ENCODE results near the gene ACADS.

ACADS gene

DNA sequence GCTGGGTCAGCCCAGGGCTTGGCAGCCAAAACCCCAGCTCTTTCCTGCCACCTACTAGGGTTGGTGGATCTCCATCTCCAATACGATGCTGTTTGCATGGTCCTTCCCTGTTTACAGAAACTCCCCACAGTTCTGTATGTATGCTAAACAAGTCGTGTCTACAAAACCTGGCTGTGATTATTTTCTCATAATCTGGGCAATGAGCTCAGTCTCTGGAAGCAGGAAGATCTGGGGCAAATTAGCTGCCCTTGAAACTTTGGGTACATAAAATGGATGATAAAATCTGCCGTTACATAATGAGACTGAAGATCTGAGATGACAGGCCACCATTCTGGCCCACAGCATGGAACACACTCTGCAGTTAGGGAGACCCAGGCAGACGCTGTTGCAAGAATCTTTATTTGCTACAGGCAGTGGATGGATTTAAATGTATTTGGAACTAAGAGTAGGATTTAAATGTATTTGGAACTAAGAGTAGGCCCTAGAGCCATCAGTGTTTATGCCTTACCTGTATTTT is 31.7 kb downstream of the ACADS start:
- DNase-seq (ENCODE audit: low read depth) = no peak

DNA sequence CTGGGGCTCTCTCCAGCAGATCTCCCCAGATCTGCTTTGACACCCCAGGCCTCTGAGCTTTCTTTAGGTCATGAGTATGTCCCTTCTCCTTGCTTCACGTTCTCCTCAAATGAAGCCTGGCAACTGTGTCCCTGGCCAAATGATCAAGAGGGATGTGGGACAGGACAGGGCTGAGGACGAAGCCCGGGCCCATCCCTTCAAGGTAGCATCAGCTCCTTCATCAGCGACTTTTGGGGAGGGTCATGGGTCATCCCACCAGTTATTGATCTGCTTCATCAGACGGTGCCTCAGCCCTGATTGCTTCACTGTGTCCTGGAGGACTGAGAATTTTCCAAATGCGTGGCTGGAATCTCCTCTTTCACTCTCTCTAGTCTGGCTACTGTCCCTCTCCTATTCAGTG is 32.3 kb downstream of the ACADS start:
- no peak for DNase-seq (ENCODE audit: low read depth)

DNA sequence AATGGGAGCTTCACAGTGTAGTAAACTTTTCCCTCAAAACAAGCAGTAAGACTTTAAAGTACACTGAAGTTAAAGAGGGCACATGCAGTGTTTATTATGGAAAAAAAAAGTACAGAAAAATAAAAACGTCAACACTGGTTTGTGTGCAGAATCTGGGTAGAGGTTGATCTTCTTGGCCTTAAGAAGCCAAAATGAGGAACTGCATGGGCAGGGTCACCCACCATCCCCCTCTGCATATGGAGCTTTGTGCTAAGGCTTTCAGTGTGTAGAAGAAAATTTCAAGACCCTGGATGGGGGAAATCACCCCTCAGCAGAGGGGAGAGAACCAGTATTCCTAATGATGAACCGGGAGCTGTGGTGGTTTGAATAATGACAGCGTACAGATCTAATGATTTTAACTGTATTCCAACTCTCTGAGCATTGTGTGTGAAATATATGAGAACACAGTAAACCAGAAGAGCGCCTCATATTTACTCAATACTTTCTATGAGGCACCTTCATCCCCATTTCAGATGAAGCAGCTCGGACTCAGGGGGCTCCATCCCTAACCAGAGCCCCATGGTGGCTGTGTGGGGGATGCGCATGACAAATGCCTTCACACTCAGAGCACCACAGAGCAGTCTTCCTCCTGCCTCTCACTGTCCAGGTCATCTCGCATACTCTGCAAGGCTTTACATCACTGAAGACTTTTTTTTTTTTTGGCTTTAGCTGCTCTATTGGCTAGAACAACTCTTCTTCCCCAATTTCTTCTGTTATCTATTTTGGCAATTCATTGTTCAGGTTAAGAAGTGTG is 33.4 kb downstream of the ACADS start:
- DNase-seq (ENCODE audit: low read depth) = no peak

DNA sequence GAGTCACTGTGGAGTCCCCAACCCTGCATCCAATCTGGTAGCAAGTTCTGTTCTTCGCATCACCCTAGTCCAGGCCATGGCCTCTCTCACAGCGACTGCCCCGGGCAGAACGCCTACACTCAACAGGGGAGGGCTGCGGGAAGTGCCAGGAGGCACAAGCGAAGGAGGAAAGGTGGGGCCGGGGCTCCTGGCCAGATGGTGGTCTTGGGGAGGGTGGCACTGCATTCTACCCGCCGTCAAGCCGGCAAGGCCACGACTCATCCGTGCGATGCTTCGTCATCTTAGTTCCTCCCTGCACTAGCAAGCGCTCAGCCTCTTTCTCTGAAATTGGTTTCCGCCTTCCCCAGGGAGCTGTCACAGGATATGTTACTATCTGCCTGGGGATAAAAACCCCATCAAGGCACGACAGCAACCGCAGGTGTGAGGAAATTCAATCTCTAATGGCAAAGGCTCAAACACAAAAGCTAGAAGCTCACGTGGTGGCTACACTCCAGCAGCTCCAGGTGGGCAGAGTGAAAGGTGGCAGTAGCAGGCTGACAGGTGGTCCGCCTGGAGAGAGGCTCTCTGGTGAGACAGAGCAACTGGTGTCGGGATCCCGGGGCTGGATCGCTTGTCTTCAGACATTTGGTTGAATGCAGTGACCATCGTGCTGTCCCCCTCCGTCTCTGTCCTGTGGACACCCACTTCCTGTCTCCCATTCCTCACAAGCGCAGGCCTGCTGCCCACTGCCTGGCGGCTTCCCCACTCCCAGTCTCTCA is 34.1 kb downstream of the ACADS start:
- no peak for DNase-seq (ENCODE audit: low read depth)

DNA sequence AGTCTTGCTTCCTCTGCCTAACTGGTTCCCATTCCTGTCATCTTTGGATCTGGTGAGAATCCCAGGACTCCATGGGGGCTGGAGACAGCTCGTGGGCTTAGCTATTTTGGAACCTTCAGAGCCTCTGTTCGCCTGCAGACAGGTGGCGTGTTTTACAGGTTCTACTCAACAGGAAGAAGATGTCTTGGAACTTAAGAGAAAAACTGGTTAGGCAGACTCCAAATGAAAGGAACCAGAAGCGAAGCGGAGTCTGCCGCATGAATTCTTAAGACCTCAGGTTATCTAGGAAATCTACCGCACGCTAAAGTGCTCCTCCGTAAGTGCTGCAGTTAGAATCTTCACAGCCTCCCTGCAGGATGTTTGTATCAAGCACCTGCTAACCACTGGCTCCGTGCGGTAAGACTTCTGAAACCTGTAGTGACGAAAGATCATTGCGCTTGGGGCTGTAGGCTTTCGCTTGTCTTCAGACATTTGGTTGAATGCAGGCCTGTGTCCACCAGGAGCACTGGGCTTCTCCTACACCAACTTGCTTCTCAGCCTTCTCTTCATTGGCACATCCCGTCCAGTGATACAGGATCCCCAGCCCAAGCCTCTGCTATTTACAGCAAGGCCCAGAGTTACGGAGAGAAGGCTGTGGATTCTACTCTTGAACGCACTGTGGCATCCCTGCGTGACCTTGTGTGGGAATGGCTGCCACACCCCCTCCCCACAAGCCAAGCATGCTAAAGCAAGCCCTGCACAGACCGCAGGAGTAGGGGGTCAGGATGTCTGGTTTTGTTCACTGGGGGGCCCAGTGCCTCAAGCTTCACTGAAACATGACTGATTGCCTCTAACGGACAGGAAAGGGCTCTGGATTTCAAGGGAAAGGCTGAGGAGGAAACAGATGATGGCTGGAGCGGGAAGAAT is 35.0 kb downstream of the ACADS start:
- no peak for DNase-seq (ENCODE audit: low read depth)

DNA sequence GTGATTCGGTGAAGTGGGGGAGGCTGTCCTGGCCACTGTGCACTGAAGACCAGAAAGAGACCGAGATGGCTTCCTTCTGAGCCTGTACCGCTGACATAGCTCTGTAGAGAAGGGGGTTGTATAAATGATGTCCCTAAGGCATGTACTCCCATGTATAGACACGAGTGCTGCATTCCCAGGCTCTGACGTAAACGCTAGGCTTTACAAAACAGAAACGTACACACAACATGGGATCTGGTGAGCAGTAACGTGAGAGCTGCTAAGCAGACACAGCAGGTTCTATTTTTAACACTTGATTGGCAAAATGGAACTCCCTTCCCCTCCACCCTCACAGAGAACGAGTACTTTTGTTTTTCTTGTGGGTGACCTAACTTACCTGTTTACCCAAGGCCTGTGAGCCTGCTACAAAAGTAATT is 35.9 kb downstream of the ACADS start:
- no peak for DNase-seq (ENCODE audit: low read depth)

DNA sequence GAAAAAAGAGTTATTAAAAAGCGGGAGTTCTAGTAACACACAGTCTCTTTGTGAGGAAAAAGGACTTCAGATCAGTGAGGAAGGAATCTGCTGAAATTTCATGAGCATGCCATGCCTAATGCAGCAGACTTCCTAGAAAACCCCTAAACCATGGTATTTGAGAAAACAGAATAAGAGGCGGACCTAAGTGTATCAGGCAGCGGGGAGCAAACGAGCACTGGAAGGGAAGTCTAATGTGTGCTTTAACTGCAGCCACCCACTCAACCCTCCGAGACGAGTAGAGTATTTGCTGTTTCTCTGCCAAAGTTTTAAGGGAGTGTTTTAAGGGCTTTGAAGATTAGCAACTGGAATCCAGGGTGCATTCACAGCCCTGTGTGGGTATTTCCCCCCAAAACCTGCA is 36.5 kb downstream of the ACADS start:
- no peak for DNase-seq (ENCODE audit: low read depth)

DNA sequence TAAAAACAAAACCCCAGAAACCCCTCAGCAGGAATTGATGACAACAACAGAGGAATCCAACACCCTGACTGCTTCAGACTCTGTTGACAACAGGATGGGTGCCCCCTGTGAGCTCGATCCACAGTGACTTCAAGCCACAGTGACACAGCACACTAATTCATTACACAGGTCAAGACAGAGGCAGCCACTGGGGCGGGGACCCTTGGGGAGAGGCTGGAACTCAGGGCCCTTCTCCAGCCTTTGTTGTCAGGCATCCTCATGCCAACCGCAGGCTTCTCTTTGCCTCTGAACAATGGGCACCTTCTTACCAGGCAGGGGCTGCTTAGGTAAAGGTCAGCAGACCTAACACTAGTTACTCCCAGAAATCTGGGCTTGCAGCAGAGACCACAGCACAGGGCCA is 37.6 kb downstream of the ACADS start:
- no peak for DNase-seq (ENCODE audit: low read depth)

DNA sequence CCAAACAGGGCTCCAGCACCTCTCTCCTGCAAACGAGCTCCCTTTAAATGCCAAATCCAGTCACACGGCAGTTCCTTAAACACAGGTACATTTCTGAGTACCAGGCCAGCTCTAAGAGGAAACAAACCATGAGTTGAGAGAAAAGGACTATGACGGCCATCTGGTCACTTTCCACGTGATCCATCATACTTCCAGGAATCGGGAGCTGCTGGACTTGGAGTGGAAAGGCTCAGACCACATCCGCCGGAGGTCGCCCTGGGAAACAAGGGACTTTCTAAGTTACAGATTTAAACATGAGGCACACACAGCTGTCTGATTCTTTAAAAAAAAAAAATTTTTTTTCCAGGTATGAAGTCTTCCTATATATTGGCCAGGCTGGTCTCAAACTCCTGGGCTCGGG is 39.2 kb downstream of the ACADS start:
- no peak for DNase-seq (ENCODE audit: low read depth)

DNA sequence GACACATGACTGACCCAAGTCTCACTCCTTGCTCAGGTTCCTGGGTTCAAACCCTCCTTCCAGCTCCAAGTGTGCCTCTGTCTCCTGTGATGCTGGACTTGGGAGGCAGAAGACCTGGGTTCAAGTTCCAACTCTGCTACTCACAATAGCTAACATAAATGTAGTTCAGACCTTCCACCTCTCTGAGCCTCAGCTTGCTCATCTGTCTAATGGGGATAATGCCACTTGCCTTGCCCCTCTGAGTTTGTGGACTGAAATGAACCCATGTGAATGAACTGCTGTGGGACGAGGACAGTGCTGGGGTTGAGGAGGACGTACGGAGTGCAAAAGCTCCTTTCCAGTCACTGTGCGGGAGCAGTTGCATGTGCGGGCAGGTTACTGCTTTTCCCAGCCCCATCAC is 40.9 kb downstream of the ACADS start:
- DNase-seq (ENCODE audit: low read depth) = no peak

DNA sequence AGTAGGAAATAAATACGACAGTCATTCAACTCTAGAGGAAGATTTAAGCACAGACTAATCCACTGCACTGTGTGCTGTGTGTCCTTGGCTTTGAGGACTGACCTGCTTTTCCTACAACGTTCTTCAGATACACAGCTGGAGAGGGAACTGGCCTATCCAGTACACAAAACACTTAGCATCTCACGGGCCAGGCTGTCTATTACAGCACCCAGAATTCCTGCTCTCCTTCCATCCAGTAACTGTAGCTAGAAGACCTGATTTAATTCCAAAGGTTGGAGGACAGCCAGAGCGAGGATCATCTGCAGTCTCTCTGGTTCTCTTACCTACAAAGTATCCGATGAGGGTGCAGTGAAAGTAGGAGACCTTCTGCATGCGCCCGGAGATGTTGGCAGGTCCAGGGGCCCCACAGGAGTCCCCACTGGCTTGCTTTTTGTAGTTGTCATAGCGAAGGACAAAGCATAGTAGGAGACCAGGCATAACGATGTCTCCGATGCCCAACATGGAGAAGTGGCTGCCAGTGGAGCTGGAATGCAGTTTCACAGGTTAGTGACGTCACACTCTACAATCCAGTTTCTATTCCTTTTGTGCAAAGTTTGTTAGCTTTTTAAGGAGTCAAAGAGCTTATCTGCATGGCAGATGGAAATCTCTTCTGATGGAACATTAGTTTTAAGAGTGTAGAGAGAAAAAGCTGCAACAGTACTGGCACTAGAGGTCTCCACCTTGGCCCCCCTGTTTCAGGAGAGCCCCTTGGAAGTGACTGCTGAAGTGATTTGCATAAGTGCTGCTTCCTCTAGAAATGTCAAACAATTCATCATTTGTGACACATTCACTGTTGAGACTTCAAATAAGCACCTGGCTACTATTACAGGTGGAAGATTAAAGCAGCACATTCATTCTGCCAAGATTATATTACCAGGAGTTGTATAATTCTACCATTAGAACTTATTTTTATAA is 41.7 kb downstream of the ACADS start:
- DNase-seq (ENCODE audit: low read depth) = no peak

DNA sequence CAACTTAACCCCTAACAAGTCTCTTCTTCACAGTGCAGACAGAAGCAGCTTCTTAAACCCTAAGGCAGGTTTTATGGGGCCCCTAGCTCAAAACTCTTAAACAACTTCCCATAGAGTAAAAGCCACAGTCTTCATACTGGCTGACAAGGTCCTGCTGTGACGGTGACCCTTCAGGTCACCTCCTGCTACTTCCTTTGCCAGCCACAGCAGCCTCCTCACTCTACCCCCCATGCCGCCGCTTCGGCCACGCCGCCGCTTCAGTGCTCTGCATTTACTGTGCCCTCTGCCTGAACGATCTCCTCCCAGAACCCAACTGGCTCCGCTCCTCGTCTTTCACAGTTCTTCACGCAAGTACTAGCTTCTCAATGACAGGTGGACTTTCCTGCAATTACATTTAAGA is 45.5 kb downstream of the ACADS start:
- no peak for DNase-seq (ENCODE audit: low read depth)

DNA sequence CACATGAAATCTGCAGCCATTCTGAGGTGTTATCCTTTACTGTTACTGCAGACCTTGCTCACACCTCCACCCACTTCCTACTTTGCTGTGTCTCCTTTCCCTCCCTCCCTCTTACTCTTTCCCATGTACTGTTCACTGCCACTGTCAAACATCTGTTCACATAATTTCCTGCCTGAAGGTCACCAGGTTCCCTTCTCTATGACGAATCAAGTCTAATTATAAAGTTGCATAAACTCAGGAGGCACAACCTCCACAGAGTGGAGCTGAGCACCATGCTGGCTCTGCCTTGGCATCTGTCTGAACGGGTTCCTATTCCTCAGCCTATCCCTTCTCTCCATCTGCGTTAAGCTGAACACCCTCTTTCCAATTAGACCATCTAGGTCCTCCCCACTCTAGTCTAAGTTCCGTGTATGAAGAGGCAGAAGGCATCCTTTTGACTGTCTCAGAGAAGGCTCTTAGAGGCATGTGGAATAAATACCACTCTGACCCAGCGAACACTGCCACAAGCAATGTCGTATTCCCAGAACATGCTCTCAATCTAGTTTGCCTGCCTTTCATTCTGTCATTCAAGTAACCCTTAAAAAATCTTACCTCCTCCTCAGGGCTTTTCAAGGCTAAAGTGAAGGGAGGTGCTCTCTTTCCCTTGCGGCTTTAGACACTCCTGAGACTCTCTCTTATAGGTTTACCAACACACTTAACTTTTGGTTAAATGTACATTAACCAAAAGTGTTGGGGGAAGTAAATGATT is 48.7 kb downstream of the ACADS start:
- DNase-seq (ENCODE audit: low read depth) = no peak

DNA sequence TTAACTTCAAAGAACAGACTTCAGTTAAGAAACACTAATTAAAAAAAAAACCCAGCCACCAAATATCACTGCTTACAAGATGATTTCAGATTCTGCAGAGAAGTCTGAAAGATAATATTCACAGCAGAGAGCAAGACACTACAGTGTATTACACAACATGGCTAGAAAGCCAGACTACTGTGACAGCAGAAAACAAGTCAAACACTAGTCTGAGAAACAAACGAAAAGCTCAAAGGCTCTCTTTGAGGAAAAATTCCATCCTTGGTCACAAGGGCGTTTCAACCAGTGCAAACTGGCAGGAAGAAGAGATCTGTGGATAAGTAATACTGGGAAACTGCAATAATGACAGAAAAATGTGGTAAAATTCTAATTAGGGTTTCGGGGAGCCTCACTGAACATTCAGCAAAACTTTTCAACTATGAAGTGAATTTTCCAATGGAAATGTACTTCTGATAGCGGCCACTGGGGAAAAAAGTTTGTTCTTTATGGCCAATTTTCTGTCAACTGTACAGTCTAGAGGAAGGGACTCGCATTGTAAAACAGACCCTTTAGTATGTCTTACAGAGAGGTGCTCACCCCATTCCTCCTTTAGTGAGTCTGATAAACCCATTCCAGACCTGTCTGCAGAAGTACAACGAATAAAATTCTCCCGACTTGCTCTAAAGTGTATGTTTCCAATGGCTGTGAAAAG is 50.4 kb downstream of the ACADS start:
- DNase-seq (ENCODE audit: low read depth) = no peak

DNA sequence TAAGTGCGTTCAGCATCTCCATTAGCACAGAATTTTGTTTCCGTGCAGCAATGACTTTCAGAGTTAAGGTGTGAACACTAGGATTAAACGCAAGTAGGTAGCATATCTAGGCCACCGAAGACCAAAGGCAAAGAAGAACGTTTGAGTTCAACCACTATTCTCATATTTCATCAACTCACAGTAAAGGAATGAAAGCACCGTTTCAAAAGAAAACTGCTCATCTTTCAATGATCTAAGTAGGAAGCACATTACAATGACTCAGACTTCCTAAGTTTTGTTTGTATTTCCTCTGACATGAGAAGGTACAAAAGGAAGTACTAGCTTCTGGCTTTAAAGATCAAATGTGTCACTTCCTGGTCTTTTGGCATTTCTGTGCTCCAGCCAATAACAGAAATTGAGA is 57.6 kb downstream of the ACADS start:
- DNase-seq (ENCODE audit: low read depth) = no peak

DNA sequence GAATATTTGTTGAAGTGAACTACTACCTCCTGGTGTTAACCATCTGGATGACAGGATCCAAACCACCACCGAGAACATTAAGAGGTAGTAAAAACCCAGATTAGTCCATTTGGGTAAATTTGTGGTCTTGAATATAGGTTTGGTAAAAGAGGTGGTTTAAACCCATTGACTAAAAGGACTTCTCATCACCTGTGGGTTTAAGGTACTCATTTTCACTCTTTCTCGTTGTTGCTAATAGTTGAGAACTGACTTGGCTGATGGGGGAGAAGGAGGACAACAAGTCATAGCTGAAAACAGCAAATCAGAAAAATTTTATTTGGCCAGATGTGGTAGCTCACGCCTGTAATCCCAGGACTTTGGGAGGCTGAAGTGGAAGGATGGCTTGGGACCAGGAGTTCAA is 59.2 kb downstream of the ACADS start:
- DNase-seq (ENCODE audit: low read depth) = no peak

DNA sequence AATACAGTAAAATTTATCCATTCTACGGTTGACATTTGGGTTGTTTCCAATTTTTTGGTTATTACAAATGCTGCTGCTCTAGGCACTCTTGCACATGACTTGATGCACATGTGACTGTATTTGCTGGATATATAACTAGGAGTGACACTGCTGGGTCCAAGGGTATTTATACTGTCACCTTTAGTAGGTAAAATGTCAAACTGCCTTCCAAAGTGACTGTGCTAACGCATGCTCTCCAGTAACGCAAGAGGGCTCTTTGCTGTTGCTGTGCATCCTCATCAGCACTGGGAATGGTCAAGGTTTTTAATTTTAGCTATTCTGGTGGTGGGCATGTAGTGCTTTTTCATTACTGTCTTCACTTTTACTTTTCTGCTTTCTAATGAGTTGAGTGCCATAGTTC is 62.3 kb downstream of the ACADS start:
- no peak for DNase-seq (ENCODE audit: low read depth)
